SK-N-MC (cell line): ENCODE results near the gene GRB7.

Experiments used
- EZH2 ChIP-seq: fragments of 200-600 bp; sonication (generic); IDR thresholded peaks from one replicate; pipeline ENCODE4 v1.6.1; 2017; ENCODE audit warnings: antibody characterized with exemption
- FOXP2 ChIP-seq: optimal IDR thresholded peaks from 2 replicates; pipeline ENCODE3; 2011; ENCODE audit warnings: mild to moderate bottlenecking, moderate library complexity; ENCODE audit not compliant: insufficient read depth; ENCODE audit errors: extremely low read length, control extremely low read depth
- POLR2AphosphoS5 ChIP-seq: IDR thresholded peaks from 2 replicates; pipeline ENCODE4 v1.6.1; 2012; ENCODE audit warnings: mild to moderate bottlenecking, low read depth, low read length, borderline replicate concordance

DNA sequence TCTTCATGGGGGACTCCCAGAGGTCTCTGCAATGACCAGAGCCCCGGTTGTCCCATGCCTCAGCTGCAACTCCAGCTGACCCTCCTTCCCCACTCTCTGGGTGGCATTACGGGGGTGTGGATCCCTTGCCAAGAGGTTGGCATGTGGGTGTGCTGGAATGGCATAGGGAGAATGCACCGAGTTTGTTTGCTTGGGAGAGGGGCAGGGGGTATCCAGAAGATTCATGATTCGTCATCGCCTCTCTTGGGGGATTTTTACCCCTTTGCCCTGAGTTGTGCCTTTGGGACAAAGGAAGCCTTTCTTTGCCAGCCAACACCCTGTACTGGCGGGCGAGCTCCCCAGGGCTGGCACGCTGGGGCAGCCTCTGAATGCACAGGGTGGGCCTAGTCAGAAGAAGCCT is 31.4 kb upstream of the GRB7 start:
- TF ChIP-seq POLR2AphosphoS5 (no peak), FOXP2 (no peak), EZH2 (no peak)
